ENCODE results near the gene SRM.

SRM gene

DNA sequence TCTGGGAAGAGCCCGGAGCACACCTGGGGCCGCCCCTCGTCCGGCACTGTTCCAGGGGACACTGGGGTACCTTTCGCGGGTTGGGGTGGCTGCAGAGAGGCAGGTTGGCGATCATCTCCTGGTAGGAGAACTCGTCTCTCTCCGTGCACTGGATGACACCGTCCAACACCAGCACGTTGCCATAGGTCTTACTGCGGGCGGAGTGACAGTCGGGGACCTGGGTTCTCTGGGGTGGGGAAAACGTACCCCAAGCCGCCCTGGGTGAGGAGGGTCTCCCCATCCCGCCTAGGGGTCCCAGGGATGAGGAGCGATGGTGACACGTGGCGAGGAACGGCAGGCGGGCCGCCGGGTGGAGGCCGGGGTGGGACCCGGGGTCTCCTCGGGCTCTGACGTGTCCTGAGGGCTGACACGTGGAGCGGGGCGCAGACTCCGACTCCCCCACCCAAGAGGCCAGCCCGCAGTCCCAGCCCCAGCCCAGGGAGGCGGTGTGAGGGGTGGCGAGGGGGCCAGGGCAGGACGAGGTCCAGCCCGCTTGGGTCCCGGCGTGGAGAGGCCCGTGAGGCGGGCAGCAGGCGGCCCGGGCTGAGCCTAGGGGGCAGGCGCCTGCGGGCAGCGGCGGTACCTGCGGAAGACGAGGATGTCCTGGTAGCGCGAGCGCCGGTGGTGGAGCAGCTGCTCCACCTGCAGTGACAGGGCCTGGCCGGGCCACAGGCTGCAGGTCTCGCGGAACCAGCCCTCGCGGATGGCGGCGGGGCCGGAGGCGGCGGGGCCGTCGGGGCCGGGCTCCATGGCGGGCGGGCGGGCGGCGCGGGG is 457 bp downstream of the SRM start (continued):
- TF ChIP-seq, protein P1, sequence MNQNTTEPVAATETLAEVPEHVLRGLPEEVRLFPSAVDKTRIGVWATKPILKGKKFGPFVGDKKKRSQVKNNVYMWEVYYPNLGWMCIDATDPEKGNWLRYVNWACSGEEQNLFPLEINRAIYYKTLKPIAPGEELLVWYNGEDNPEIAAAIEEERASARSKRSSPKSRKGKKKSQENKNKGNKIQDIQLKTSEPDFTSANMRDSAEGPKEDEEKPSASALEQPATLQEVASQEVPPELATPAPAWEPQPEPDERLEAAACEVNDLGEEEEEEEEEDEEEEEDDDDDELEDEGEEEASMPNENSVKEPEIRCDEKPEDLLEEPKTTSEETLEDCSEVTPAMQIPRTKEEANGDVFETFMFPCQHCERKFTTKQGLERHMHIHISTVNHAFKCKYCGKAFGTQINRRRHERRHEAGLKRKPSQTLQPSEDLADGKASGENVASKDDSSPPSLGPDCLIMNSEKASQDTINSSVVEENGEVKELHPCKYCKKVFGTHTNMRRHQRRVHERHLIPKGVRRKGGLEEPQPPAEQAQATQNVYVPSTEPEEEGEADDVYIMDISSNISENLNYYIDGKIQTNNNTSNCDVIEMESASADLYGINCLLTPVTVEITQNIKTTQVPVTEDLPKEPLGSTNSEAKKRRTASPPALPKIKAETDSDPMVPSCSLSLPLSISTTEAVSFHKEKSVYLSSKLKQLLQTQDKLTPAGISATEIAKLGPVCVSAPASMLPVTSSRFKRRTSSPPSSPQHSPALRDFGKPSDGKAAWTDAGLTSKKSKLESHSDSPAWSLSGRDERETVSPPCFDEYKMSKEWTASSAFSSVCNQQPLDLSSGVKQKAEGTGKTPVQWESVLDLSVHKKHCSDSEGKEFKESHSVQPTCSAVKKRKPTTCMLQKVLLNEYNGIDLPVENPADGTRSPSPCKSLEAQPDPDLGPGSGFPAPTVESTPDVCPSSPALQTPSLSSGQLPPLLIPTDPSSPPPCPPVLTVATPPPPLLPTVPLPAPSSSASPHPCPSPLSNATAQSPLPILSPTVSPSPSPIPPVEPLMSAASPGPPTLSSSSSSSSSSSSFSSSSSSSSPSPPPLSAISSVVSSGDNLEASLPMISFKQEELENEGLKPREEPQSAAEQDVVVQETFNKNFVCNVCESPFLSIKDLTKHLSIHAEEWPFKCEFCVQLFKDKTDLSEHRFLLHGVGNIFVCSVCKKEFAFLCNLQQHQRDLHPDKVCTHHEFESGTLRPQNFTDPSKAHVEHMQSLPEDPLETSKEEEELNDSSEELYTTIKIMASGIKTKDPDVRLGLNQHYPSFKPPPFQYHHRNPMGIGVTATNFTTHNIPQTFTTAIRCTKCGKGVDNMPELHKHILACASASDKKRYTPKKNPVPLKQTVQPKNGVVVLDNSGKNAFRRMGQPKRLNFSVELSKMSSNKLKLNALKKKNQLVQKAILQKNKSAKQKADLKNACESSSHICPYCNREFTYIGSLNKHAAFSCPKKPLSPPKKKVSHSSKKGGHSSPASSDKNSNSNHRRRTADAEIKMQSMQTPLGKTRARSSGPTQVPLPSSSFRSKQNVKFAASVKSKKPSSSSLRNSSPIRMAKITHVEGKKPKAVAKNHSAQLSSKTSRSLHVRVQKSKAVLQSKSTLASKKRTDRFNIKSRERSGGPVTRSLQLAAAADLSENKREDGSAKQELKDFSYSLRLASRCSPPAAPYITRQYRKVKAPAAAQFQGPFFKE (tag by site-specific recombination; IDR thresholded peaks at IDR 0.05; ENCODE audit: borderline replicate concordance), result no peak
- no peak for TF ChIP-seq ZNF2 (tag by site-specific recombination; IDR thresholded peaks at IDR 0.05)
- TF ChIP-seq, protein P2, sequence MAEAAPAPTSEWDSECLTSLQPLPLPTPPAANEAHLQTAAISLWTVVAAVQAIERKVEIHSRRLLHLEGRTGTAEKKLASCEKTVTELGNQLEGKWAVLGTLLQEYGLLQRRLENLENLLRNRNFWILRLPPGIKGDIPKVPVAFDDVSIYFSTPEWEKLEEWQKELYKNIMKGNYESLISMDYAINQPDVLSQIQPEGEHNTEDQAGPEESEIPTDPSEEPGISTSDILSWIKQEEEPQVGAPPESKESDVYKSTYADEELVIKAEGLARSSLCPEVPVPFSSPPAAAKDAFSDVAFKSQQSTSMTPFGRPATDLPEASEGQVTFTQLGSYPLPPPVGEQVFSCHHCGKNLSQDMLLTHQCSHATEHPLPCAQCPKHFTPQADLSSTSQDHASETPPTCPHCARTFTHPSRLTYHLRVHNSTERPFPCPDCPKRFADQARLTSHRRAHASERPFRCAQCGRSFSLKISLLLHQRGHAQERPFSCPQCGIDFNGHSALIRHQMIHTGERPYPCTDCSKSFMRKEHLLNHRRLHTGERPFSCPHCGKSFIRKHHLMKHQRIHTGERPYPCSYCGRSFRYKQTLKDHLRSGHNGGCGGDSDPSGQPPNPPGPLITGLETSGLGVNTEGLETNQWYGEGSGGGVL (tag by site-specific recombination; IDR thresholded peaks at IDR 0.05), result peak; percentile 35; the same call in 1 of the 2 replicates
- TF ChIP-seq KLF10 (tag by site-specific recombination; IDR thresholded peaks at IDR 0.05), result no peak
- no peak for TF ChIP-seq ZEB2 (tag by site-specific recombination; IDR thresholded peaks at IDR 0.05)
- TF ChIP-seq GLIS1 (tag by site-specific recombination; IDR thresholded peaks at IDR 0.05), result no peak
- no peak for TF ChIP-seq ZNF837 (tag by site-specific recombination; IDR thresholded peaks at IDR 0.05)
- TF ChIP-seq, protein P3, sequence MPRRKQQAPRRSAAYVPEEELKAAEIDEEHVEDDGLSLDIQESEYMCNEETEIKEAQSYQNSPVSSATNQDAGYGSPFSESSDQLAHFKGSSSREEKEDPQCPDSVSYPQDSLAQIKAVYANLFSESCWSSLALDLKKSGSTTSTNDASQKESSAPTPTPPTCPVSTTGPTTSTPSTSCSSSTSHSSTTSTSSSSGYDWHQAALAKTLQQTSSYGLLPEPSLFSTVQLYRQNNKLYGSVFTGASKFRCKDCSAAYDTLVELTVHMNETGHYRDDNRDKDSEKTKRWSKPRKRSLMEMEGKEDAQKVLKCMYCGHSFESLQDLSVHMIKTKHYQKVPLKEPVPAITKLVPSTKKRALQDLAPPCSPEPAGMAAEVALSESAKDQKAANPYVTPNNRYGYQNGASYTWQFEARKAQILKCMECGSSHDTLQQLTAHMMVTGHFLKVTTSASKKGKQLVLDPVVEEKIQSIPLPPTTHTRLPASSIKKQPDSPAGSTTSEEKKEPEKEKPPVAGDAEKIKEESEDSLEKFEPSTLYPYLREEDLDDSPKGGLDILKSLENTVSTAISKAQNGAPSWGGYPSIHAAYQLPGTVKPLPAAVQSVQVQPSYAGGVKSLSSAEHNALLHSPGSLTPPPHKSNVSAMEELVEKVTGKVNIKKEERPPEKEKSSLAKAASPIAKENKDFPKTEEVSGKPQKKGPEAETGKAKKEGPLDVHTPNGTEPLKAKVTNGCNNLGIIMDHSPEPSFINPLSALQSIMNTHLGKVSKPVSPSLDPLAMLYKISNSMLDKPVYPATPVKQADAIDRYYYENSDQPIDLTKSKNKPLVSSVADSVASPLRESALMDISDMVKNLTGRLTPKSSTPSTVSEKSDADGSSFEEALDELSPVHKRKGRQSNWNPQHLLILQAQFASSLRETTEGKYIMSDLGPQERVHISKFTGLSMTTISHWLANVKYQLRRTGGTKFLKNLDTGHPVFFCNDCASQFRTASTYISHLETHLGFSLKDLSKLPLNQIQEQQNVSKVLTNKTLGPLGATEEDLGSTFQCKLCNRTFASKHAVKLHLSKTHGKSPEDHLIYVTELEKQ (tag by site-specific recombination; IDR thresholded peaks at IDR 0.05; ENCODE audit: borderline replicate concordance), result no peak
- TF ChIP-seq REPIN1 (tag by site-specific recombination; IDR thresholded peaks at IDR 0.05; ENCODE audit: low read depth), result no peak
- no peak for TF ChIP-seq ZNF768 (tag by site-specific recombination; IDR thresholded peaks at IDR 0.05)
- no peak for TF ChIP-seq ZNF510 (tag by site-specific recombination; IDR thresholded peaks at IDR 0.05; ENCODE audit: insufficient replicate concordance)
- no peak for TF ChIP-seq ZNF10 (tag by site-specific recombination; IDR thresholded peaks at IDR 0.05)
- no peak for TF ChIP-seq ZNF157 (tag by site-specific recombination; IDR thresholded peaks at IDR 0.05)
- TF ChIP-seq ZFP3 (tag by site-specific recombination; IDR thresholded peaks at IDR 0.05; ENCODE audit: low read depth), result no peak
- TF ChIP-seq, protein P4, sequence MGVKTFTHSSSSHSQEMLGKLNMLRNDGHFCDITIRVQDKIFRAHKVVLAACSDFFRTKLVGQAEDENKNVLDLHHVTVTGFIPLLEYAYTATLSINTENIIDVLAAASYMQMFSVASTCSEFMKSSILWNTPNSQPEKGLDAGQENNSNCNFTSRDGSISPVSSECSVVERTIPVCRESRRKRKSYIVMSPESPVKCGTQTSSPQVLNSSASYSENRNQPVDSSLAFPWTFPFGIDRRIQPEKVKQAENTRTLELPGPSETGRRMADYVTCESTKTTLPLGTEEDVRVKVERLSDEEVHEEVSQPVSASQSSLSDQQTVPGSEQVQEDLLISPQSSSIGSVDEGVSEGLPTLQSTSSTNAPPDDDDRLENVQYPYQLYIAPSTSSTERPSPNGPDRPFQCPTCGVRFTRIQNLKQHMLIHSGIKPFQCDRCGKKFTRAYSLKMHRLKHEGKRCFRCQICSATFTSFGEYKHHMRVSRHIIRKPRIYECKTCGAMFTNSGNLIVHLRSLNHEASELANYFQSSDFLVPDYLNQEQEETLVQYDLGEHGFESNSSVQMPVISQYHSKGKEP (tag by site-specific recombination; IDR thresholded peaks at IDR 0.05), result no peak
- no peak for TF ChIP-seq OVOL3 (tag by site-specific recombination; IDR thresholded peaks at IDR 0.05)
- no peak for TF ChIP-seq FEZF1 (tag by site-specific recombination; IDR thresholded peaks at IDR 0.05)
- no peak for TF ChIP-seq ZNF521 (tag by site-specific recombination; IDR thresholded peaks at IDR 0.05)
- TF ChIP-seq ZNF341 (tag by site-specific recombination; IDR thresholded peaks at IDR 0.05; ENCODE audit: low read depth), result no peak; the same call in 1 of the 2 replicates
- TF ChIP-seq YY1 (tag by site-specific recombination; IDR thresholded peaks at IDR 0.05), result 0 out of 2 replicates have a peak, but pooled peaks have one; percentile 23
- TF ChIP-seq TCF7L2 (IDR thresholded peaks at IDR 0.05; ENCODE audit: borderline replicate concordance, low read depth, low read length), result no peak
- no peak for TF ChIP-seq ZNF114 (tag by site-specific recombination; IDR thresholded peaks at IDR 0.05)
- TF ChIP-seq, protein P5, sequence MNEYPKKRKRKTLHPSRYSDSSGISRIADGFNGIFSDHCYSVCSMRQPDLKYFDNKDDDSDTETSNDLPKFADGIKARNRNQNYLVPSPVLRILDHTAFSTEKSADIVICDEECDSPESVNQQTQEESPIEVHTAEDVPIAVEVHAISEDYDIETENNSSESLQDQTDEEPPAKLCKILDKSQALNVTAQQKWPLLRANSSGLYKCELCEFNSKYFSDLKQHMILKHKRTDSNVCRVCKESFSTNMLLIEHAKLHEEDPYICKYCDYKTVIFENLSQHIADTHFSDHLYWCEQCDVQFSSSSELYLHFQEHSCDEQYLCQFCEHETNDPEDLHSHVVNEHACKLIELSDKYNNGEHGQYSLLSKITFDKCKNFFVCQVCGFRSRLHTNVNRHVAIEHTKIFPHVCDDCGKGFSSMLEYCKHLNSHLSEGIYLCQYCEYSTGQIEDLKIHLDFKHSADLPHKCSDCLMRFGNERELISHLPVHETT (tag by site-specific recombination; IDR thresholded peaks at IDR 0.05), result no peak
- no peak for TF ChIP-seq ZNF555 (tag by site-specific recombination; conservative IDR thresholded peaks at IDR 0.05)
- TF ChIP-seq ZNF214 (tag by site-specific recombination; IDR thresholded peaks at IDR 0.05; ENCODE audit: borderline replicate concordance), result no peak

Measured in HEK293 (cell line).